GM23248 (cell line): ENCODE data around the gene SYNGR3.

Experiments
- EZH2 ChIP-seq: fragments of 200-600 bp; sonication (generic); IDR thresholded peaks from 2 replicates; pipeline ENCODE4 v1.6.1; 2018; ENCODE audit warnings: antibody characterized with exemption, mild to moderate bottlenecking; ENCODE audit not compliant: insufficient read depth, poor library complexity, severe bottlenecking
- EZH2phosphoT487 ChIP-seq: fragments of 200-600 bp; sonication (generic); IDR thresholded peaks from 2 replicates; pipeline ENCODE4 v1.6.1; 2018; ENCODE audit warnings: antibody characterized with exemption, moderate library complexity, mild to moderate bottlenecking, low read depth; ENCODE audit not compliant: insufficient read depth

GRCh38 chr16:1991948-1992703 lies 2.4 kb downstream of the SYNGR3 start:
- TF ChIP-seq EZH2 (no peak), EZH2phosphoT487 (no peak)
